HCT116 (cell line): ENCODE measurements around the gene ZFP36L2. TPM values are rescaled to one million over a fixed set of nuclear protein-coding genes. Genes with fewer than 3 reads are reported as not detected.

ENCODE experiments used
- ATAC-seq: fragments of 200-7000 bp; cut with Tn5 transposase; 2 replicates; pipeline ENCODE4 v1.9.1; 2020; ENCODE audit warnings: mild to moderate bottlenecking, moderate library complexity
- BruUV-seq: library from RNA; stranded (reverse); fragments of 400-500 nt; replicated peaks from 2 replicates; lab custom pipeline; 2021; lab: Mats Ljungman, UMichigan
- CTCF ChIA-PET: fragments of 300-600 bp; sonication (Branson Sonifier 250); formaldehyde crosslinking; loops from one replicate; lab custom pipeline; 2021; ENCODE audit warnings: antibody characterized with exemption; lab: Charles Lee
- POLR2A ChIA-PET: fragments of 300-600, 350-600 bp; sonication (Branson Sonifier 250); formaldehyde crosslinking; loops from one replicate; lab custom pipeline; 2021; ENCODE audit warnings: antibody characterized with exemption; lab: Charles Lee
- RAD21 ChIA-PET, 2 experiments: fragments of 300-600 bp; sonication (Branson Sonifier 250); formaldehyde crosslinking; loops; one replicate each; lab custom pipeline; 2023; ENCODE audit warnings: low total read pairs in 2 of 2; ENCODE audit not compliant: uncharacterized antibody in 2 of 2, unreplicated experiment in 2 of 2, low non-redundant PET in 1 of 2; lab: Charles Lee
- DNase-seq: peaks from one replicate; pipeline ENCODE4 v3.0.0-alpha.2; 2010; ENCODE audit warnings: low read depth, low spot score
- H2AFZ ChIP-seq: fragments of 200-600 bp; shearing (Covaris generic), sonication (generic); 2 replicates; pipeline ENCODE4 v1.6.1; 2017; ENCODE audit warnings: low read depth, mixed run types, mixed read lengths, antibody characterized with exemption, low read length; ENCODE audit not compliant: poor library complexity, severe bottlenecking
- H3K27ac ChIP-seq: 2 replicates; pipeline ENCODE4 v1.5.1; 2012; ENCODE audit warnings: low read depth, low read length
- H3K27me3 ChIP-seq: fragments of 200-600 bp; sonication (generic); 2 replicates; pipeline ENCODE4 v1.6.1; 2016; ENCODE audit warnings: mixed run types, low read length, mixed read lengths; ENCODE audit not compliant: insufficient read depth
- H3K36me3 ChIP-seq, 2 experiments: fragments of 200-500 bp in 1 of 2; fragments of 200-600 bp in 1 of 2; sonication (Bioruptor generic) in 1 of 2; sonication (generic) in 1 of 2; 2 replicates each; pipeline versions ENCODE4 v1.5.1 to v1.6.1; 2014 to 2016; ENCODE audit warnings: low read length in 2 of 2, inconsistent platforms in 1 of 2, mixed read lengths in 1 of 2, mixed run types in 1 of 2; ENCODE audit not compliant: insufficient read depth in 2 of 2, control insufficient read depth in 1 of 2
- H3K4me1 ChIP-seq, 2 experiments: fragments of 200-600 bp in 1 of 2; sonication (generic) in 1 of 2; 2 replicates each; pipeline versions ENCODE4 v1.5.1 to v1.6.1; 2012 to 2017; ENCODE audit warnings: low read length in 2 of 2, inconsistent platforms in 1 of 2, mild to moderate bottlenecking in 1 of 2, mixed read lengths in 1 of 2, mixed run types in 1 of 2, moderate library complexity in 1 of 2; ENCODE audit not compliant: insufficient read depth in 2 of 2, control insufficient read depth in 1 of 2
- H3K4me2 ChIP-seq: fragments of 200-600 bp; sonication (generic); 2 replicates; pipeline ENCODE4 v1.6.1; 2017; ENCODE audit warnings: mixed run types, low read length, mixed read lengths
- H3K4me3 ChIP-seq, 2 experiments: fragments of 200-600 bp in 1 of 2; sonication (generic) in 1 of 2; replicated peaks in 1 of 2; 2 replicates each; pipeline ENCODE4 v1.5.1; 2011 to 2016; ENCODE audit warnings: low read length in 2 of 2, control low read depth in 1 of 2, low read depth in 1 of 2, mild to moderate bottlenecking in 1 of 2, mixed read lengths in 1 of 2, mixed run types in 1 of 2
- H3K79me2 ChIP-seq: fragments of 200-600 bp; sonication (generic); 2 replicates; pipeline ENCODE4 v1.6.1; 2017; ENCODE audit warnings: mild to moderate bottlenecking, mixed run types, low read length, moderate library complexity, mixed read lengths; ENCODE audit not compliant: insufficient read depth
- H3K9ac ChIP-seq: fragments of 200-600 bp; sonication (generic); 2 replicates; pipeline ENCODE4 v1.6.1; 2016; ENCODE audit warnings: low read length, mixed read lengths
- H3K9me2 ChIP-seq: fragments of 200-600 bp; sonication (generic), shearing (Covaris generic); 2 replicates; pipeline ENCODE4 v1.6.1; 2017; ENCODE audit warnings: mixed run types, mild to moderate bottlenecking, moderate library complexity; ENCODE audit not compliant: insufficient read depth
- H3K9me3 ChIP-seq, 2 experiments: fragments of 200-500 bp in 1 of 2; fragments of 200-600 bp in 1 of 2; sonication (Bioruptor generic) in 1 of 2; sonication (generic) in 1 of 2; 2 replicates each; pipeline ENCODE4 v1.6.1; 2014 to 2017; ENCODE audit warnings: low read length in 2 of 2, mixed read lengths in 2 of 2, inconsistent platforms in 1 of 2, low read depth in 1 of 2, mild to moderate bottlenecking in 1 of 2, mixed run types in 1 of 2, moderate library complexity in 1 of 2; ENCODE audit not compliant: control insufficient read depth in 1 of 2, insufficient read depth in 1 of 2
- H4K20me1 ChIP-seq: fragments of 200-600 bp; sonication (generic), shearing (Covaris generic); 2 replicates; pipeline ENCODE4 v1.6.1; 2017; ENCODE audit warnings: mixed run types, mild to moderate bottlenecking, moderate library complexity; ENCODE audit not compliant: insufficient read depth
- EGR1 ChIP-seq: IDR thresholded peaks from 2 replicates; pipeline ENCODE4 v1.6.1; 2012; ENCODE audit warnings: low read depth
- ELF1 ChIP-seq: IDR thresholded peaks from 2 replicates; pipeline ENCODE4 v1.6.1; 2012; ENCODE audit warnings: low read depth, borderline replicate concordance
- MAX ChIP-seq: IDR thresholded peaks from 2 replicates; pipeline ENCODE4 v1.6.1; 2012
- REST ChIP-seq: IDR thresholded peaks from 2 replicates; pipeline ENCODE4 v1.6.1; 2012; ENCODE audit warnings: low read depth
- YY1 ChIP-seq: IDR thresholded peaks from 2 replicates; pipeline ENCODE4 v1.6.1; 2011; ENCODE audit warnings: low read length, low read depth, moderate library complexity, mild to moderate bottlenecking; ENCODE audit not compliant: insufficient replicate concordance; ENCODE audit errors: extremely low read depth
- ZBTB33 ChIP-seq: IDR thresholded peaks from 2 replicates; pipeline ENCODE4 v1.6.1; 2011; ENCODE audit warnings: mild to moderate bottlenecking, low read length, moderate library complexity; ENCODE audit not compliant: insufficient replicate concordance; ENCODE audit errors: extremely low read depth
- intact Hi-C: fragments of 100-400 bp; cut with micrococcal nuclease; formaldehyde crosslinking; loops from 2 replicates; pipeline ENCODE4 v1.10.0; 2022
- total RNA-seq: library from RNA; stranded (reverse); gene quantifications from one replicate; pipeline ENCODE4 v1.2.1, GENCODE V29; 2021; ENCODE audit not compliant: unreplicated experiment

ZFP36L2 gene
- total RNA-seq, 1 experiment from 2014 or later: 30.3 TPM

- Histone ChIP-seq H3K36me3 (peaks cover 10 to 12% of the 10 kb centered on the region in 2 experiments; a peak in 3 of 4 replicates), H2AFZ (no peak overlapping the region), H3K9me3 (no peaks in the 10 kb centered on the region), H3K4me1 (peaks cover 45 to 66% of the 10 kb centered on the region in 2 experiments), H3K9me2 (no peaks in the 10 kb centered on the region), H3K27me3 (no peaks in the 10 kb centered on the region), H3K4me3 (peak overlapping the region; percentile 67 to 81; a peak in 2 of 4 replicates)
- intact Hi-C loops: no loop called here
- ATAC-seq: no peak
- no TSS peak for BruUV-seq
- CTCF ChIA-PET: interaction anchor here (0.8 to 3.1 kb wide), 10 partner anchors 21 to 393 kb away, joined by 3 to 15 read pairs (median 3); no protein-coding TSS in a partner anchor
- TF ChIP-seq EGR1: no peak
- TF ChIP-seq REST: no peak
- no peak for TF ChIP-seq ZBTB33
- TF ChIP-seq ELF1: no peak
- TF ChIP-seq MAX: no peak
- TF ChIP-seq YY1: no peak
- TF ChIP-seq, all 23 proteins: peak for 0
- Histone ChIP-seq H3K79me2 (peaks cover 48% of the 10 kb centered on the region), H3K9ac (peak overlapping the region; percentile 81), H3K27ac (peak overlapping the region; percentile 90), H3K4me2 (peak overlapping the region; percentile 91), H4K20me1 (no peaks in the 10 kb centered on the region)
- no peak for DNase-seq
- RAD21 ChIA-PET: no interaction called here
- POLR2A ChIA-PET: interaction anchor here (0.8 to 1.6 kb wide), 5 partner anchors 8 to 63 kb away, joined by 3 to 5 read pairs (median 4); no protein-coding TSS in a partner anchor
Observed at GRCh38 chr2:43221124-43221762, 5.2 kb downstream of the ZFP36L2 start.
